Psoas muscle (tissue), 8 donors: ENCODE results near the gene WWOX. TPM values are rescaled to one million over a fixed set of nuclear protein-coding genes. Genes with fewer than 3 reads are reported as not detected.
"Not testable (repeated sequence)": the region's sequence is repeated elsewhere in the genome, so short reads cannot be mapped to it uniquely, and the experiment has no call there.

Source experiments
- ATAC-seq, 4 donors: fragments of 200-7000 bp; cut with Tn5 transposase; one replicate each; pipeline ENCODE4 v1.9.1; 2020; ENCODE audit warnings: moderate library complexity in 3 of 4, mild to moderate bottlenecking in 2 of 4
- DNase-seq, 2 donors: peaks; one replicate each; pipeline ENCODE4 v3.0.0-alpha.2; 2020
- H3K27ac ChIP-seq: fragments of 200-600 bp; one replicate; pipeline ENCODE4 v1.8.0; 2022
- H3K27me3 ChIP-seq, 3 donors: fragments of 200-600 bp in 1 of 3; one replicate each; pipeline versions ENCODE4 v1.6.1 to v1.8.0; 2013 to 2022; ENCODE audit warnings: low read length in 2 of 3, mild to moderate bottlenecking in 2 of 3, moderate library complexity in 1 of 3; ENCODE audit not compliant: insufficient read depth in 3 of 3
- H3K36me3 ChIP-seq, 2 donors: fragments of 200-600 bp in 1 of 2; one replicate each; pipeline versions ENCODE4 v1.6.1 to v1.8.0; 2013 to 2022; ENCODE audit warnings: low read depth in 1 of 2, mild to moderate bottlenecking in 1 of 2, moderate library complexity in 1 of 2; ENCODE audit not compliant: insufficient read depth in 1 of 2
- H3K4me1 ChIP-seq: fragments of 200-600 bp; one replicate; pipeline ENCODE4 v1.8.0; 2022
- H3K4me3 ChIP-seq: fragments of 200-600 bp; one replicate; pipeline ENCODE4 v1.8.0; 2022; ENCODE audit warnings: mild to moderate bottlenecking
- H3K9me3 ChIP-seq: fragments of 200-600 bp; one replicate; pipeline ENCODE4 v1.8.0; 2022
- CTCF ChIP-seq: fragments of 200-600 bp; IDR thresholded peaks from one replicate; pipeline ENCODE4 v1.8.0; 2022; ENCODE audit warnings: antibody characterized with exemption
- WGBS, 3 donors: extraction: QIAGEN DNeasy Blood & Tissue Kit; methylation state at CpG; one replicate each; pipeline versions ENCODE4 v1.1.6 to v1.1.7; 2013; 5-methylcytosine and 5-hydroxymethylcytosine counted together
- intact Hi-C, 2 donors: fragments of 100-400 bp; cut with DNase I; formaldehyde crosslinking; loops; one replicate each; pipeline versions ENCODE4 v1.11.0 to v1.14.2; 2022
- long read RNA-seq, 2 donors: library from polyadenylated mRNA; unstranded; transcript quantifications; one replicate each; pipeline ENCODE4 v2.0.0, GENCODE V29; 2021
- polyA plus RNA-seq, 3 donors: library from polyadenylated mRNA; stranded (reverse); fragments of 200-250 nt; gene quantifications; one replicate each; pipeline ENCODE4 v1.2.3, GENCODE V29; 2013
- total RNA-seq, 4 donors: library from RNA; stranded (reverse); fragmentation: NEBNext Ultra II Directional in 2 of 4; extraction: Animal tissue kit (Norgen Biotek cat#: 25700) in 2 of 4; gene quantifications; one replicate each; pipeline versions ENCODE4 v1.2.1 to v1.2.4, GENCODE V29; 2021 to 2023
- donor health status: healthy with polysubstance abuse.
- donor health status: DM: no; HTN: no; CAD: no; lungs with moderate emphysema.
- donor health status: Bipolar disorder and iron deficiency.
- donor health status: healthy.
- donor health status: DM: yes; HTN: yes; CAD: no.
- donor health status: DM: no; HTN: no; CAD: no.
- donor health status: DM: no; HTN: no; CAD: no.
- donor health status: DM: yes; HTN: yes; CAD: no.

Gene WWOX
- 1 to 10 TPM; 3.7 to 6.6 (median 5.5) TPM for total RNA-seq
- polyA plus RNA-seq, result 1 to 10 TPM; 3.1 to 5.8 (median 3.8) TPM
- long read RNA-seq, donor 1, partial matches to known transcripts, result 0 of 1 reads
- long read RNA-seq, donor 1, other reads (novel, unspliced or antisense), result 1 of 1 reads
- long read RNA-seq, donor 2, partial matches to known transcripts, result 0 of 3 reads
- long read RNA-seq, donor 2, other reads (novel, unspliced or antisense), result 3 of 3 reads

GRCh38 chr16:78099271-78100111, at the start of gene WWOX:
TSS of gene WWOX (plus strand) at chr16:78099654.
- peaks cover 6% of the 10 kb centered on the region for H3K4me1 ChIP-seq
- no peaks in the 10 kb centered on the region for H3K9me3 ChIP-seq
- H3K36me3 ChIP-seq, result no peaks in the 10 kb centered on the region
- H3K4me3 ChIP-seq, result peak within 1 kb of the TSS; percentile 82
- DNase-seq (peak; percentile 96 to 98), ATAC-seq (peak; percentile 96 to 97 (median 96))
- peak within 1 kb of the TSS; percentile 78 for H3K27ac ChIP-seq
- intact Hi-C loops, result loop anchor here in 1 of 2 donors (5.0 kb wide), 1 partner anchor 422 kb away; no protein-coding TSS in a partner anchor
- WGBS, 3 donors, result 0% methylated on average over 81 to 84 of the region's 84 CpGs
- H3K27me3 ChIP-seq, result peaks cover 0 to 4% (median 0%) of the 10 kb centered on the region in 3 donors
- TF ChIP-seq CTCF, result no peak

GRCh38 chr16:78050734-78051400, 48.6 kb upstream of the WWOX start:
- Histone ChIP-seq H3K36me3 (no peaks in the 10 kb centered on the region), H3K27me3 (peaks cover 0 to 14% (median 0%) of the 10 kb centered on the region in 3 donors), H3K4me3 (no peak overlapping the region), H3K4me1 (no peaks in the 10 kb centered on the region), H3K9me3 (no peaks in the 10 kb centered on the region), H3K27ac (no peak overlapping the region)
- whole genome bisulfite sequencing, 3 donors, result 34 to 61% (median 59%) methylated on average over 2 of the region's 2 CpGs
- DNase-seq (no peak), ATAC-seq (no peak)
- intact Hi-C loops, result no loop called here
- TF ChIP-seq CTCF, result no peak

- Histone ChIP-seq H3K4me1 (no peaks in the 10 kb centered on the region), H3K27ac (no peak overlapping the region), H3K27me3 (no peaks in the 10 kb centered on the region), H3K36me3 (no peaks in the 10 kb centered on the region), H3K9me3 (no peaks in the 10 kb centered on the region), H3K4me3 (no peak overlapping the region)
- no peak for ATAC-seq
- WGBS, 3 donors, result 72 to 78% (median 77%) methylated on average over 9 of the region's 9 CpGs
- no peak for DNase-seq
- intact Hi-C loops, result no loop called here
- no peak for TF ChIP-seq CTCF
Observed at GRCh38 chr16:78057803-78058564, 41.5 kb upstream of the WWOX start.

- ATAC-seq, H3K27ac ChIP-seq: not testable (repeated sequence)
- 79 to 87% (median 82%) methylated on average over 25 of the region's 25 CpGs for WGBS, 3 donors
Observed at GRCh38 chr16:78059806-78060205, 39.6 kb upstream of the WWOX start.

More at GRCh38 chr16:78059806-78060205, 39.6 kb upstream of the WWOX start:
- H3K27me3 ChIP-seq, H3K9me3 ChIP-seq, H3K36me3 ChIP-seq, H3K4me3 ChIP-seq, DNase-seq, H3K4me1 ChIP-seq, intact Hi-C loops: not testable (repeated sequence)
